ENCODE measurements around the gene GABBR2. TPM values are rescaled to one million over a fixed set of nuclear protein-coding genes. Genes with fewer than 3 reads are reported as not detected.

GABBR2 gene
- total and polyA plus RNA-seq, 2 of the 8 experiments (the other 6 are each of a cell fraction or from before 2014, with no cell fraction given) = 0.50 to 1.2 TPM

GRCh38 chr9:98576354-98576753 lies 132.4 kb downstream of the GABBR2 start:
- Histone ChIP-seq H4K91ac (replicated peaks; ENCODE audit: insufficient read length, low read length) (no peak overlapping the region), H2BK5ac (ENCODE audit: low read depth, low read length) (no peak overlapping the region), H3K27me3 (replicated peaks in 1 of 4; ENCODE audit: control insufficient read depth in 3 of 4, extremely low read depth in 1 of 4, insufficient read depth in 3 of 4, low read length in 3 of 4) (no peaks in the 10 kb centered on the region), H3K36me3 (ENCODE audit: control insufficient read depth in 2 of 4, insufficient read depth in 4 of 4, low read length in 3 of 4) (no peaks in the 10 kb centered on the region), H3K9ac (replicated peaks in 1 of 4; ENCODE audit: extremely low read depth in 1 of 4, low read depth in 3 of 4, low read length in 3 of 4) (no peak overlapping the region), H3K79me2 (ENCODE audit: control insufficient read depth in 1 of 2, insufficient read depth in 2 of 2, low read length in 2 of 2) (no peaks in the 10 kb centered on the region), H3K4ac (replicated peaks; ENCODE audit: insufficient read length, low read depth, low read length) (no peak overlapping the region), H2BK15ac (ENCODE audit: low read length) (no peak overlapping the region), H3K4me2 (ENCODE audit: insufficient read depth in 1 of 2, low read depth in 2 of 2, low read length in 2 of 2) (no peak overlapping the region), H3K56ac (replicated peaks; ENCODE audit: insufficient read length, low read depth, low read length) (no peak overlapping the region), H3K18ac (ENCODE audit: extremely low read depth, low read length) (no peak overlapping the region), H3K79me1 (ENCODE audit: low read depth, low read length) (no peaks in the 10 kb centered on the region), H4K5ac (ENCODE audit: insufficient read length, low read depth, low read length) (no peak overlapping the region), H3K23me2 (ENCODE audit: low read depth, low read length) (peaks cover 5% of the 10 kb centered on the region; the same call in 1 of the 2 replicates), H2BK20ac (ENCODE audit: low read length) (no peak overlapping the region), H4K20me1 (replicated peaks in 1 of 2; ENCODE audit: control insufficient read depth in 1 of 2, insufficient read depth in 2 of 2, low read length in 2 of 2) (peaks cover 0 to 2% of the 10 kb centered on the region in 2 experiments), H2BK12ac (ENCODE audit: low read depth, low read length) (no peak overlapping the region), H4K8ac (ENCODE audit: extremely low read depth, insufficient read depth, low read length) (no peak overlapping the region), H3K23ac (ENCODE audit: insufficient read length) (no peak overlapping the region), H3K4me1 (replicated peaks in 1 of 4; ENCODE audit: control insufficient read depth in 3 of 4, insufficient read depth in 4 of 4, low read length in 3 of 4) (no peaks in the 10 kb centered on the region; a peak in 1 of 7 replicates), H3K14ac (ENCODE audit: insufficient read length) (no peak overlapping the region), H2AK5ac (ENCODE audit: low read depth, low read length) (no peak overlapping the region), H3K27ac (ENCODE audit: low read depth, low read length) (no peak overlapping the region), H3K4me3 (ENCODE audit: extremely low read depth in 1 of 4, insufficient read depth in 2 of 4, low read depth in 3 of 4, low read length in 4 of 4) (no peak overlapping the region), H3K9me3 (ENCODE audit: insufficient read depth in 2 of 2, low read depth in 1 of 2, low read length in 1 of 2) (no peaks in the 10 kb centered on the region), H2BK120ac (replicated peaks; ENCODE audit: low read depth, low read length) (no peak overlapping the region), H2AFZ (ENCODE audit: low read length) (no peak overlapping the region)
- WGBS, 2 experiments (ENCODE audit: extremely low coverage in 1 of 2, insufficient coverage in 1 of 2, insufficient read length in 1 of 2, insufficient replicate concordance in 2 of 2, low coverage in 1 of 2, low lambda C conversion rate in 2 of 2, missing lambda C conversion rate in 1 of 2) = 87% methylated on average over 3 of the region's 3 CpGs; no CpG with 5 or more reads in 1 of the 2 experiments
- ChIA-PET POLR2A (ENCODE audit: partially characterized antibody) (no interaction called here), CTCF (ENCODE audit: partially characterized antibody) (interaction anchor here (0.9 to 3.0 kb wide), 7 partner anchors 9 to 260 kb away, joined by 3 to 13 read pairs (median 4); no protein-coding TSS in a partner anchor)
- FAIRE-seq (no peak), DNase-seq (ENCODE audit: low read depth in 1 of 2, low spot score in 2 of 2) (no peak)
- no peak for TF ChIP-seq SUZ12 (IDR thresholded peaks at IDR 0.05; ENCODE audit: low read length)

All from H1 (cell line).